LNCaP clone FGC (cell line): Measurements from ENCODE around the gene VPS51.

Experiments used
- DNase-seq: peaks from one replicate; pipeline ENCODE4 v3.0.0-alpha.2; 2011; ENCODE audit warnings: low read depth
- H3K4me3 ChIP-seq: 2 replicates; pipeline ENCODE4 v1.5.1; 2011; ENCODE audit warnings: mild to moderate bottlenecking, low read depth, low read length, control low read depth
- TF ChIP-seq, protein P1 (sequence below): IDR thresholded peaks from 2 replicates; pipeline ENCODE4 v1.5.1; 2012; ENCODE audit warnings: mild to moderate bottlenecking; ENCODE audit not compliant: control insufficient read depth, insufficient read depth; ENCODE audit errors: extremely low read depth

The VPS51 gene

DNA sequence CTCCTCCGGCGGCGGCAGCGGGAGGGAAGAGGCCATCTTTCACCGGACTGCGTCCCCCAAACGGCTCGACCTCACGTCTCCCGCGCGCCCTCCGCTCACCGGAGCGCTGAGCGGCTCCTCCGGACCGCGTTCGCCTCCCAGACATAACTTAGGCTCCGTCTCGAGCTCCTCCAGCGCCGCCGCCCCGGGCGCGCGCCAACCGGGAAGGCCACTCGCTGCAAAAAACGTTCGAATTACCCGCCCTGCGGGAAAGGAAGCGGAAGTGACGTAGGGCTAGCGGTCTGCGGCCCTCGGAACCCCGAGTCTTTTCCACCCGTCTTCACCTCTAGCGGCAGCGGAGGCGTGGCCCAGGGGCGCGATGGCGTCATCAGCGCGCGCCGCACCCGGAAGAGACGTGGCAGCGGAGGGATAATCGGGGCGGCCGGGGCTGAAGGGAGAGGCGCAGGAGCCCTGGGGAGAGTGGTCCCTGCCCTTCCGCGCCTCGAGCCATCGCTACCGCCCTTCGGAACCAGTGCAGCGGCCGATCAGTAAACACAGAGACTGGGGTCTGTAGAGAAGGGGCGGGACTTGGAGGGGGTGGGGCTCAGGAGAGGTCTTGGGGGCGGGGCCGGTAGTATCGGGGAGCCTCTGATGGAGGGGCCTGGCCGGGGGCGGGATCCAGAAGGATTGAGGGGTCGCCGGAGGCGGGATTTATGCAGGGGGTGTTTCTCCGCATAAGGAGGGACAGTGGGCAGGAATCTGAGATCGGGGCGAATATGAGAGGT lies 12.0 kb upstream of the VPS51 start, which contains the start of the genes CDCA5 and ZFPL1:
Gene CDCA5, minus strand, starts transcription at position 207 of the 764 bp plus-strand sequence. Its CDS starts 62 bp downstream, at position 145.
Gene ZFPL1, plus strand, starts transcription at position 389 of the 764 bp plus-strand sequence. CDS start 477 bp downstream, outside the sequence.
- H3K4me3 ChIP-seq: peak within 1 kb of the TSS; percentile 99
- TF ChIP-seq, protein P1, sequence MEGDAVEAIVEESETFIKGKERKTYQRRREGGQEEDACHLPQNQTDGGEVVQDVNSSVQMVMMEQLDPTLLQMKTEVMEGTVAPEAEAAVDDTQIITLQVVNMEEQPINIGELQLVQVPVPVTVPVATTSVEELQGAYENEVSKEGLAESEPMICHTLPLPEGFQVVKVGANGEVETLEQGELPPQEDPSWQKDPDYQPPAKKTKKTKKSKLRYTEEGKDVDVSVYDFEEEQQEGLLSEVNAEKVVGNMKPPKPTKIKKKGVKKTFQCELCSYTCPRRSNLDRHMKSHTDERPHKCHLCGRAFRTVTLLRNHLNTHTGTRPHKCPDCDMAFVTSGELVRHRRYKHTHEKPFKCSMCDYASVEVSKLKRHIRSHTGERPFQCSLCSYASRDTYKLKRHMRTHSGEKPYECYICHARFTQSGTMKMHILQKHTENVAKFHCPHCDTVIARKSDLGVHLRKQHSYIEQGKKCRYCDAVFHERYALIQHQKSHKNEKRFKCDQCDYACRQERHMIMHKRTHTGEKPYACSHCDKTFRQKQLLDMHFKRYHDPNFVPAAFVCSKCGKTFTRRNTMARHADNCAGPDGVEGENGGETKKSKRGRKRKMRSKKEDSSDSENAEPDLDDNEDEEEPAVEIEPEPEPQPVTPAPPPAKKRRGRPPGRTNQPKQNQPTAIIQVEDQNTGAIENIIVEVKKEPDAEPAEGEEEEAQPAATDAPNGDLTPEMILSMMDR: no peak
- DNase-seq: peak; percentile 82

DNA sequence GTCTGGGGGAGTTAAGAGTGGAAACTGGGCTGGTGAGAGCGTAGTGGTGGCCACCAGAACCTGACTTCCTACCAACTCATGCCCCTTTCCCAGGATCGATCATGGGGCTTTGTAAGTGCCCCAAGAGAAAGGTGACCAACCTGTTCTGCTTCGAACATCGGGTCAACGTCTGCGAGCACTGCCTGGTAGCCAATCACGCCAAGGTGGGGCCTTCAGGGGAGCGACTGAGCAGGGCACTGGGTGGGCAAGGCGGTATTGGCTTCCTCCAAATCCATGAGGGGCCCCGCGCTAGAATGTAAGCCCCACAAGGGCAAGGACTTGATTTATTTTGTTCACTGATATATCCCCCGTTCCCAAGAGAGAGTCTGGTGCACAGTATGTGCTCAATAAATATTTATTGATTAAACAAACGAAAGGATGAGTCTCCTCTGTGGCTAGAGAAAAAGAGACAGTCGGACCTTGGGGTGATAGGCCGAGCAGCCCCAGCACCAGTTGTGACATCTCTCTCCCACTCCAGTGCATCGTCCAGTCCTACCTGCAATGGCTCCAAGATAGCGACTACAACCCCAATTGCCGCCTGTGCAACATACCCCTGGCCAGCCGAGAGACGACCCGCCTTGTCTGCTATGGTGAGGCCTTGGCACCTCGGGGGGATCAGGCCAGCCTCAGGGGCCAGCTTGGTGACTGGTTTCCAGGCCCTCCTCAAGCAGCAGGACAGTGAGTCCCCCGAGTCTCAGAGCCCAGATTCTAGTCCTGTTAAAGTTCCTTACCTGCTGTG lies 11.2 kb upstream of the VPS51 start:
- TF ChIP-seq, protein P1: no peak
- DNase-seq: no peak
- H3K4me3 ChIP-seq: peak overlapping the region; percentile 99

DNA sequence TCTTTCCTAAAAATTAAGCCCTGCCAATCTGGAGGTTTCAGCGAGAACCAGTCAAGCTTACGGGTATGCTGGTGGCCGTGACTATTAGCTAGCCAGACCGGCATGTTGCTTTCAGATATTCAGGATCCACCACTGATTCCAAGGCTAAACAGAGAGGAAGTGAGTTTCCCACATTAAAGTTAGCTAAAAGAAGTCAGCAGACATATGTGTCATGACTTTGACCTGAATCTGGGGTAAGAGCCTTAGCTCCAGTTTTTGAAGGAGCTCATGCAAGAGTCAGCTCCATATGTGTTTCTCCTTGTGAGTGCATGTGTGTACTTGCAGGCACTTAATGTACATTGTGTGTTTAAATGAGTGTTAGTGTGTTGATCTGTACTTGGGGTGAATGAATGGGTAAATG lies 10.6 kb upstream of the VPS51 start:
- no peak overlapping the region for H3K4me3 ChIP-seq
- TF ChIP-seq, protein P1: no peak
- DNase-seq: no peak

DNA sequence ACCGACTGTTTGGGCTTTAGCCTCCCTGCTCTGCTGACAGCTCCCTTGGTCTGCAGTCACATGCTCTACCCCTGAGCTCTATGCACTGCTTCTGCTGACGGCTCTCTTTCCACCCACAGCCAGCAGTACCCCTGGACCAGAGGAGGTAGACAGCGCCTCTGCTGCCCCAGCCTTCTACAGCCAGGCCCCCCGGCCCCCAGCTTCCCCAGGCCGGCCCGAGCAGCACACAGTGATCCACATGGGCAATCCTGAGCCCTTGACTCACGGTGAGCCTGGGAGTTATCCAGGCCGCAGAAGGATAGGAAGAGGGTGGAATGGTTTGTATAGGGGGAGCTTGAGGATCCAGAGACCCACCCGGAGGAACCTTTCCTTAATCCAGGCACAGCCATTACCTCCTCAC lies 9.2 kb upstream of the VPS51 start:
- TF ChIP-seq, protein P1: no peak
- no peak for DNase-seq
- no peak overlapping the region for H3K4me3 ChIP-seq

DNA sequence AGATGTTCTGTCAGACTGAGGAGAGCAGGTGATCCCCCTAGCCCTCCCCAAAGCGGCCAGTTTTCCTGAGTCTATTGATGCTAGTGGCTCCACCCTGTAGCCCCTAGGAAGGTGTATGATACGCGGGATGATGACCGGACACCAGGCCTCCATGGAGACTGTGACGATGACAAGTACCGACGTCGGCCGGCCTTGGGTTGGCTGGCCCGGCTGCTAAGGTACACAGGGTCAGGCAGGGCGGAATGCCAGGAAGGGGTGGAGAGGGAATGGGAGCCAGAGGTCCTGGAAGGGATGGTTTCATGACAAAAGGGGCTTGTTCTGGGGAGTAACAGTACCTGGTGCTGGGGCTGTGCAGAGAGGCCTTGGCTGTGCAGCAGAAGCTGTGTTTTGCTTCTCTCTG lies 8.8 kb upstream of the VPS51 start:
- H3K4me3 ChIP-seq: no peak overlapping the region
- TF ChIP-seq, protein P1: no peak
- DNase-seq: no peak

DNA sequence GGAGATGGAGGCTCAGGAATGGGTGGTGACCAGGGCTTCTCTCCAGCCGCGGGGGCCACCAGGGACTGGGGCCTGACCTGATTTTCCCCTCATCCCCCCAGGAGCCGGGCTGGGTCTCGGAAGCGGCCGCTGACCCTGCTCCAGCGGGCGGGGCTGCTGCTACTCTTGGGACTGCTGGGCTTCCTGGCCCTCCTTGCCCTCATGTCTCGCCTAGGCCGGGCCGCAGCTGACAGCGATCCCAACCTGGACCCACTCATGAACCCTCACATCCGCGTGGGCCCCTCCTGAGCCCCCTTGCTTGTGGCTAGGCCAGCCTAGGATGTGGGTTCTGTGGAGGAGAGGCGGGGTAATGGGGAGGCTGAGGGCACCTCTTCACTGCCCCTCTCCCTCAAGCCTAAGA lies 8.2 kb upstream of the VPS51 start:
- H3K4me3 ChIP-seq: no peak overlapping the region
- DNase-seq: no peak
- TF ChIP-seq, protein P1: no peak

DNA sequence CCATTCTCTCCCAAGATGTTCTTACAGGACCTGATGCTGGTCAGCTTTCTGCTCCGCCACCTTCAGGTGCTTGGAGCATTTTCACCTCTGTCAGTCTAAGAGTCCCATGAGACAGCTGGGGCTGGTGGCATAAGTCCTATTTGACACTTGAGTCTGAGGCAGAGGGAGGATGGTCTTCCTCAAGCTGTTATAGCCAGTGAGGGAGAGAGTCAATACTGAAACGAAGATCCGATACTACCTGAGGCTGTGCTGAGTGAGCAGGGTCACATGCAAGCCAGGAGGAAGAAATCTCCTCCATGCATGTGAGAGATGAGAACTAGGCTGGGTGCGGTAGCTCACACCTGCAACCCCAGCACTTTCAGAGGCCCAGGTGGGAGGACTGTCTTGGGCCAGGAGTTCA lies 6.4 kb upstream of the VPS51 start:
- TF ChIP-seq, protein P1: no peak
- no peak for DNase-seq
- H3K4me3 ChIP-seq: no peak overlapping the region
